ENCODE results near the gene GRIK3.

GRIK3 gene

DNA sequence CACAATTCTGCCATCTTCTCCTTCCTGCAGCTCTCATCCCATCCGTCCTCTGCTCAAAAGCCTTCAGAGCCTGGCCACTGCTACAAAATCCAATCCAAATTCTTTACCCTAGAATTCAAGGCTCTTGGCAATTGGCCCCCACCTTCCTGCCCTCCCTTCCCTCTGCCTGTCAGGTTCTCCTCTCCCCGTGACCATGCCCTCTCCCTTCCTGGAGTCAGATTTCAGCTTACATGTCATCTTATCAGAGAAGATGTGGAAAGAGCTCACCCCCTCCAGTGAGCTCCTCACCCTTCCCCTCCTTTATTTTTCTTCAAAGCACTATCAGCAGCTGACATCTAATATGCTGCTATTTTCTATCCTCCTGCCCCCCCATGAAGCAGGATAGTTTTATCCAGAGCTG is 86.9 kb downstream of the GRIK3 start:
- H3K27ac ChIP-seq = no peak overlapping the region
- TF ChIP-seq ZFX (IDR thresholded peaks at IDR 0.05; ENCODE audit: borderline replicate concordance) = no peak
- TF ChIP-seq CTCF (IDR thresholded peaks at IDR 0.05) = no peak

- TF ChIP-seq CTCF (IDR thresholded peaks at IDR 0.05) (no peak), ZFX (IDR thresholded peaks at IDR 0.05; ENCODE audit: borderline replicate concordance) (no peak)
- H3K27ac ChIP-seq = no peak overlapping the region
Observed at GRCh38 chr1:36944883-36945282, 89.4 kb downstream of the GRIK3 start.

DNA sequence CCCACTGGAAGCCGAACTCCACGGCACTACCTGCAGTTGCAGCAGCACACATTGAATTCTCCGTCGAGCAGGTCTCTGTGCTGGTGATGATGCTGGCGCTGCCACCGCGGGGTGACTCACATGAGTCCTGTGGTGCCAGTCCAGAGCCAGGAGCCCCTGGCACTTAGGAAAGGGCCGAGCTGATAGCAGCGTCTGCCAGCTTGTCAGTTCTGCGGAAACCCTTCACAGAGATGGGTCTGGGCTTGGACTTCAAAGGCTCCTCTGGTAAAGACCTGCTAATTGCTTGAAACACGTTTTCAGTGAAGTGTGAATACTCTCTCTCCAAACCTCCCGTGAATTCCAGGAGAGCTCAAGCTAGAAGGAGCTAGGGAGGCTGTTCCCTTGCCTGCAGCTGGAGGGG is 92.2 kb downstream of the GRIK3 start:
- no peak overlapping the region for H3K27ac ChIP-seq
- TF ChIP-seq ZFX (IDR thresholded peaks at IDR 0.05; ENCODE audit: borderline replicate concordance) = no peak
- no peak for TF ChIP-seq CTCF (IDR thresholded peaks at IDR 0.05)

DNA sequence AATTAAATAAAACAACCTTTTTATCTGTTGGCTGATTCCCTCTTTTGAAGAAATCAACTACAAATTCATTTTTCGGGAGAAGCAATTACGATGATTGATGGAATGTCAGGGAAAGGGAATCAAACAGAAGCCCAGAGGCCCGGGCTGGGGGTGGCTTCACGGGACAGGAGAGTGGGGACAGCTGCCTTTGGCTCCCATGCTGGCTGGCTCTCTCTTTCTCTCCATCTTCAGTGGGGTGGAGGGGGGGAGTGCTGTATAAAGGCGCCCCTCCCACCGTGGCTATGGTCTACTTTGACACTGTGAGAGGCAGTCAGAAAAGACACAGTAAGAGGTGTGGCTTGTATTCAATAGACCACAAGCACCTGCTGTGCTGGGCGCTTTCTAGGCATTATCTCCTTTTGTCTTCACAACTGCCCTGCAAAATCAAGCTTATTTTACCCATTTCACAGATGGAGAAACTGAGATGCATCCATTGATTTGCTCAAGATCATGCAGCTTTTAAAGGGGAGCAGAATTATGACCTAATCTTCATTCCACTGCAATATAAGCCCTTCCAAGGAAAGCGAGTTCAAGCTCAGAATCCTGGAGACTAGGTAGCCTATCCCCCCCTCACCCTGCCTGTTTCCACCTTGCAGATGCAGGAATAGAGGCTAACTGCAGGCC is 92.9 kb downstream of the GRIK3 start:
- no peak overlapping the region for H3K27ac ChIP-seq
- TF ChIP-seq ZFX (IDR thresholded peaks at IDR 0.05; ENCODE audit: borderline replicate concordance) (no peak), CTCF (IDR thresholded peaks at IDR 0.05) (no peak)

DNA sequence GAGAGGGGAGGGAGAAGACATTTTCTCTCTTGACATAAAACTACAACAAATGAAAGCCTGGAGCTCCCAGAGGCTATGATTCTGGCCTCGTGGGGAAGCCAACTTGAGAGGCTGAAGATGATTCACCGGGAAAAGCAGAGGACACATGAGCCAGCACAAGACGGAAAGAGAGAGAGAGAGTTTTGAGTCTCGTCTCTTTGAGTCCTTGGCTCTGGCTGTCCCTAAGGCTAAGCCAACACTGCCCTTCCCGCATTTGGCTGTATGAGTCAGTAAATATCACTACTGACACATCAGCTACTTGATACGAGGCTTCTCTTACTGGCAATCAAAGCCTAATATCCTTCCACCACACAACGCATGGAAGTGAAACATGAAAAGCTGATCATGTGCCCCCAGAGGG is 95.5 kb downstream of the GRIK3 start:
- no peak overlapping the region for H3K27ac ChIP-seq
- TF ChIP-seq ZFX (IDR thresholded peaks at IDR 0.05; ENCODE audit: borderline replicate concordance) = no peak
- TF ChIP-seq CTCF (IDR thresholded peaks at IDR 0.05) = no peak

- no peak overlapping the region for H3K27ac ChIP-seq
- TF ChIP-seq ZFX (IDR thresholded peaks at IDR 0.05; ENCODE audit: borderline replicate concordance) (no peak), CTCF (IDR thresholded peaks at IDR 0.05) (no peak)
Observed at GRCh38 chr1:36937371-36937770, 96.9 kb downstream of the GRIK3 start.

- no peak for TF ChIP-seq ZFX (IDR thresholded peaks at IDR 0.05; ENCODE audit: borderline replicate concordance)
- TF ChIP-seq CTCF (IDR thresholded peaks at IDR 0.05) = no peak
- no peak overlapping the region for H3K27ac ChIP-seq
Observed at GRCh38 chr1:36934061-36934460, 100.3 kb downstream of the GRIK3 start.

Data from 22Rv1 (cell line).